Breast epithelium (tissue), 3 donors: ENCODE results near the gene LDLRAD4.

Source experiments
- POLR2A ChIP-seq: fragments of 450-650 bp; IDR thresholded peaks from one replicate; pipeline ENCODE4 v1.6.1; 2016; ENCODE audit warnings: antibody characterized with exemption, mild to moderate bottlenecking, moderate library complexity
- POLR2AphosphoS5 ChIP-seq, 3 donors: sonication (generic); formaldehyde crosslinking; IDR thresholded peaks; one replicate each; pipeline ENCODE4 v1.6.1; 2017; ENCODE audit warnings: antibody characterized with exemption in 3 of 3
- TF ChIP-seq, protein P1 (sequence below), 3 donors: fragments of 450-650 bp; IDR thresholded peaks; one replicate each; pipeline ENCODE4 v1.5.1; 2016 to 2017; ENCODE audit warnings: antibody characterized with exemption in 3 of 3, mild to moderate bottlenecking in 3 of 3, moderate library complexity in 3 of 3

DNA sequence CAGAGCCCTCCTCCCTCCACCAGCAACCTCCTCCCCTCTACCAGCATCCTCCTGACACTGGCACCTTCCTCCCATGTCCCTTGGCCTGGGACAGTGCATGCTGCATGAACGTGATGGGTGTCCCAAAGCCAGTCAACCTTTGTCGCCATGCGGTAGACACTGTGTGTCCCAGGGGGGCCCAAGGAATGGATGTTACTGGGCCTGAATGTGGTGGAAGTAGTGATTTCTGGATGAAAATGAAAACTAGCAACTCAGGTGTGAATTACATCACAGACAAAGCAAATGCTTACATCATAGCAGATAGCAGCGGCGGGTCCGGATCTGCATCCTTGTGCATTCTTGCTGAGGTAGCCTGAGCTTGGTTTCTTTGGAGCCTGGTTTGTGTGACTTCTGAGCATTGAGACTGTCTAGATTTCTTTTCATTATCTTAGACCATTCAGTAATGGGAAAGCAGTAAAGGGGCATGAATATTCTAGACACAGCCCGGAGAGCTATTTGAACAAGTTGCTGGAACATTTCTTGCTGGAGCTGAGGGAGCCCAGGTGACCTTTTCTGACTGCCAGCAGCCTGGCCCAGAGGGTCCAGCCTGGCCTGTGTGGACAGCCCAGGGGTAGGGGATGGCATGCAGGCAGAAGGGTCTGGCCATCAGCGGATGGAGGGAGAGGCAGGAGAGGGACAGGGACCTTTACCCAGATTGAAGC, 407.4 kb downstream of the LDLRAD4 start:
- TF ChIP-seq POLR2A (no peak), POLR2AphosphoS5 (IDR thresholded peaks at IDR 0.05) (no peak)
- TF ChIP-seq, protein P1, sequence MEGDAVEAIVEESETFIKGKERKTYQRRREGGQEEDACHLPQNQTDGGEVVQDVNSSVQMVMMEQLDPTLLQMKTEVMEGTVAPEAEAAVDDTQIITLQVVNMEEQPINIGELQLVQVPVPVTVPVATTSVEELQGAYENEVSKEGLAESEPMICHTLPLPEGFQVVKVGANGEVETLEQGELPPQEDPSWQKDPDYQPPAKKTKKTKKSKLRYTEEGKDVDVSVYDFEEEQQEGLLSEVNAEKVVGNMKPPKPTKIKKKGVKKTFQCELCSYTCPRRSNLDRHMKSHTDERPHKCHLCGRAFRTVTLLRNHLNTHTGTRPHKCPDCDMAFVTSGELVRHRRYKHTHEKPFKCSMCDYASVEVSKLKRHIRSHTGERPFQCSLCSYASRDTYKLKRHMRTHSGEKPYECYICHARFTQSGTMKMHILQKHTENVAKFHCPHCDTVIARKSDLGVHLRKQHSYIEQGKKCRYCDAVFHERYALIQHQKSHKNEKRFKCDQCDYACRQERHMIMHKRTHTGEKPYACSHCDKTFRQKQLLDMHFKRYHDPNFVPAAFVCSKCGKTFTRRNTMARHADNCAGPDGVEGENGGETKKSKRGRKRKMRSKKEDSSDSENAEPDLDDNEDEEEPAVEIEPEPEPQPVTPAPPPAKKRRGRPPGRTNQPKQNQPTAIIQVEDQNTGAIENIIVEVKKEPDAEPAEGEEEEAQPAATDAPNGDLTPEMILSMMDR (IDR thresholded peaks at IDR 0.05) = no peak
